Esophagus squamous epithelium (tissue), 5 donors: ENCODE results near the gene TRPM1. TPM values are rescaled to one million over a fixed set of nuclear protein-coding genes. Genes with fewer than 3 reads are reported as not detected.

Source experiments
- DNase-seq: peaks from one replicate; lab custom pipeline; 2025; lab: John Stamatoyannopoulos, UW
- H3K27ac ChIP-seq, 4 donors: fragments of 200-600 bp; sonication (generic); one replicate each; pipeline ENCODE4 v1.5.1; 2016 to 2019; ENCODE audit warnings: mild to moderate bottlenecking in 1 of 4
- H3K27me3 ChIP-seq, 4 donors: fragments of 200-600 bp; sonication (generic); 1 replicate in 3 of 4; 2 replicates in 1 of 4; pipeline versions ENCODE4 v1.5.1 to v1.6.0; 2017 to 2021; ENCODE audit warnings: antibody characterized with exemption in 1 of 4
- H3K36me3 ChIP-seq, 3 donors: fragments of 200-600 bp; sonication (generic); one replicate each; pipeline ENCODE4 v1.5.1; 2016 to 2019
- H3K4me1 ChIP-seq, 3 donors: fragments of 200-600 bp; sonication (generic); one replicate each; pipeline ENCODE4 v1.5.1; 2017 to 2019
- H3K4me3 ChIP-seq, 4 donors: fragments of 200-600 bp; sonication (generic); 1 replicate in 3 of 4; 2 replicates in 1 of 4; pipeline ENCODE4 v1.5.1; 2016 to 2019; ENCODE audit warnings: mild to moderate bottlenecking in 2 of 4, moderate library complexity in 1 of 4
- H3K9me3 ChIP-seq, 3 donors: fragments of 200-600 bp; sonication (generic); one replicate each; pipeline ENCODE4 v1.5.1; 2016 to 2019
- POLR2A ChIP-seq, 4 donors: fragments of 450-650 bp; IDR thresholded peaks; one replicate each; pipeline ENCODE4 v1.6.1; 2017; ENCODE audit warnings: antibody characterized with exemption in 4 of 4, mild to moderate bottlenecking in 4 of 4, moderate library complexity in 3 of 4
- WGBS, 2 donors: methylation state at CpG; one replicate each; pipeline ENCODE4 v1.1.5; 2018; 5-methylcytosine and 5-hydroxymethylcytosine counted together
- intact Hi-C: fragments of 100-400 bp; cut with DNase I; formaldehyde crosslinking; loops from one replicate; pipeline ENCODE4 v1.15.0; 2022
- total RNA-seq, 4 donors: library from RNA; depleted of rRNA; stranded (reverse); fragments of >200 nt; gene quantifications; one replicate each; pipeline ENCODE4 v1.1.0, GENCODE V29; 2016
- TF ChIP-seq, protein P1 (sequence below), 6 experiments: fragments of 450-650 bp in 4 of 6; fragments of 200-600 bp in 2 of 6; sonication (generic) in 2 of 6; IDR thresholded peaks; one replicate each; pipeline ENCODE4 v1.5.1; 2016 to 2019; ENCODE audit warnings: antibody characterized with exemption in 6 of 6, mild to moderate bottlenecking in 4 of 6, moderate library complexity in 4 of 6
- donor health status: DM: yes; HTN: yes; CAD: no.

TRPM1 gene
- total RNA-seq, 4 donors from 2014 or later, result not detected

DNA sequence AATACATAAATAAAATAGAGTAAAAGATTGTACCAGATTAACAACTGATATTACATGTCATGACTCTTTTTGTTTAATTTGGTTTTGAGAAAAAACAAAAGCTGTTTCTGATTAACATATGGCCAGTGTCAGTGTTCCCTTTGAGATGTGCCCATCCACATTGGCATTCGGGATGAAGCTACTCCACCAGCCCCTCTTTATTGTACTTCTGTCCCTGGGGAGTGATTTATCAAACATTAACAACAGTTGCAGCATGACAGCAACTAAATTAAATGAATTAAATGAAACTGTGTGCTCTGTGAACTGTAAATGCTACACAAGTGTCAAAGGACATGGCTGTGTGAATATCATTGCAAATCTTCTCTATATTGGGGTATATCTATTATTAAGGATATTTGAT lies 84.2 kb downstream of the TRPM1 start:
- TF ChIP-seq, protein P1, sequence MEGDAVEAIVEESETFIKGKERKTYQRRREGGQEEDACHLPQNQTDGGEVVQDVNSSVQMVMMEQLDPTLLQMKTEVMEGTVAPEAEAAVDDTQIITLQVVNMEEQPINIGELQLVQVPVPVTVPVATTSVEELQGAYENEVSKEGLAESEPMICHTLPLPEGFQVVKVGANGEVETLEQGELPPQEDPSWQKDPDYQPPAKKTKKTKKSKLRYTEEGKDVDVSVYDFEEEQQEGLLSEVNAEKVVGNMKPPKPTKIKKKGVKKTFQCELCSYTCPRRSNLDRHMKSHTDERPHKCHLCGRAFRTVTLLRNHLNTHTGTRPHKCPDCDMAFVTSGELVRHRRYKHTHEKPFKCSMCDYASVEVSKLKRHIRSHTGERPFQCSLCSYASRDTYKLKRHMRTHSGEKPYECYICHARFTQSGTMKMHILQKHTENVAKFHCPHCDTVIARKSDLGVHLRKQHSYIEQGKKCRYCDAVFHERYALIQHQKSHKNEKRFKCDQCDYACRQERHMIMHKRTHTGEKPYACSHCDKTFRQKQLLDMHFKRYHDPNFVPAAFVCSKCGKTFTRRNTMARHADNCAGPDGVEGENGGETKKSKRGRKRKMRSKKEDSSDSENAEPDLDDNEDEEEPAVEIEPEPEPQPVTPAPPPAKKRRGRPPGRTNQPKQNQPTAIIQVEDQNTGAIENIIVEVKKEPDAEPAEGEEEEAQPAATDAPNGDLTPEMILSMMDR (IDR thresholded peaks at IDR 0.05), result no peak
- TF ChIP-seq POLR2A (IDR thresholded peaks at IDR 0.05), result no peak
- intact Hi-C loops, result no loop called here
- Histone ChIP-seq H3K36me3 (no peaks in the 10 kb centered on the region), H3K27me3 (no peaks in the 10 kb centered on the region), H3K9me3 (peaks cover 0 to 12% (median 12%) of the 10 kb centered on the region in 3 donors), H3K27ac (peak overlapping the region in 1 of 4 donors; percentile 50), H3K4me1 (peaks cover 0 to 41% (median 0%) of the 10 kb centered on the region in 3 donors), H3K4me3 (no peak overlapping the region)
- no peak for DNase-seq
- WGBS, 2 donors, result 70 to 72% methylated on average over 1 of the region's 1 CpG

DNA sequence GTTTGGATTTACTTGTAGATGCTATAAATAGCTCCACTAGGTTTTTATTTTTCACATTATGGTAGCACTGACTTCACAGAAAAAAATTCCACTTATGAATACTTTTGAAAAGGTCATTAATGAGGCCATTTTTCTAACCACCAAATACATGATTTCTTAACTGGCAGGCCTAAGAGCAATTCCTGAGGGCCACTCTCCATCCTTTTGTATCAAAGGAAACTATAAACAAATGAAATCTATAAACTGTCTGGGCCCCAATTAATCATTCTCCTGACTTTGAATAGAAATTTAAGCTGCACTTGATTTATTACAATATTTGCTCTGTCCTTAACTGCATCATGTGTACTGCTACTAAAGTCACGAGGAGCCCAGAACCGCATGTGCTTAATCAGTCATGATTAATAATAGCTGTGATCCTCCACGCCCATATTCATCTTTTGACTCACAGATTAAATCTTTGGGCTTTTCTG lies 85.0 kb downstream of the TRPM1 start:
- WGBS, 2 donors, result 31 to 34% methylated on average over 3 of the region's 3 CpGs
- intact Hi-C loops, result no loop called here

DNA sequence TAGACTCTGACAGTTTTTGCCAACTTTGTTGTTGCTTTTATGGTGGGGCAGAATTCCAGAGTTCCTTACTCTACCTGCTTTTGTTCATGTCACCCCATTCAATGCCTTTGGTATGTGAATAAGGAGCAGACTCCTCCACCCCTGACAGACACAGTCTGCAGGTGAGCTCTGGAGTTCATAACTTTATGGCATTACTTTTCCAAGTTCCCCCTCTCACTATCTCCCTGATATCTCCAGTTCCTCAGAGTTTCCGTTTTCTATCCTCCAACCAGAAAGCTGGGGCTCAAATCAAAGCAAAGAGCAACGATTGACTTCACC lies 87.0 kb downstream of the TRPM1 start:
- DNase-seq, result no peak
- no peaks in the 10 kb centered on the region for H3K27me3 ChIP-seq
- H3K36me3 ChIP-seq, result no peaks in the 10 kb centered on the region
- peak overlapping the region in 3 of 4 donors; percentile 22 to 62 (median 40) for H3K27ac ChIP-seq
- intact Hi-C loops, result no loop called here
- peaks cover 0 to 41% (median 0%) of the 10 kb centered on the region in 3 donors for H3K4me1 ChIP-seq
- peaks cover 0 to 20% (median 18%) of the 10 kb centered on the region in 3 donors for H3K9me3 ChIP-seq
- H3K4me3 ChIP-seq, result no peak overlapping the region
- no peak for TF ChIP-seq POLR2A (IDR thresholded peaks at IDR 0.05)
- TF ChIP-seq, protein P1 (IDR thresholded peaks at IDR 0.05), result no peak
- 48% methylated on average over 2 of the region's 2 CpGs; no CpG with 5 or more reads in 1 of the 2 donors for WGBS, 2 donors

More for the DNA sequence above, 85.0 kb downstream of the TRPM1 start:
- Histone ChIP-seq H3K27ac (peak overlapping the region in 2 of 4 donors; percentile 50 to 65), H3K4me3 (no peak overlapping the region), H3K36me3 (no peaks in the 10 kb centered on the region), H3K9me3 (peaks cover 0 to 20% (median 18%) of the 10 kb centered on the region in 3 donors), H3K27me3 (no peaks in the 10 kb centered on the region), H3K4me1 (peaks cover 0 to 41% (median 0%) of the 10 kb centered on the region in 3 donors)
- DNase-seq, result no peak
- no peak for TF ChIP-seq POLR2A (IDR thresholded peaks at IDR 0.05)
- TF ChIP-seq, protein P1 (IDR thresholded peaks at IDR 0.05), result no peak

DNA sequence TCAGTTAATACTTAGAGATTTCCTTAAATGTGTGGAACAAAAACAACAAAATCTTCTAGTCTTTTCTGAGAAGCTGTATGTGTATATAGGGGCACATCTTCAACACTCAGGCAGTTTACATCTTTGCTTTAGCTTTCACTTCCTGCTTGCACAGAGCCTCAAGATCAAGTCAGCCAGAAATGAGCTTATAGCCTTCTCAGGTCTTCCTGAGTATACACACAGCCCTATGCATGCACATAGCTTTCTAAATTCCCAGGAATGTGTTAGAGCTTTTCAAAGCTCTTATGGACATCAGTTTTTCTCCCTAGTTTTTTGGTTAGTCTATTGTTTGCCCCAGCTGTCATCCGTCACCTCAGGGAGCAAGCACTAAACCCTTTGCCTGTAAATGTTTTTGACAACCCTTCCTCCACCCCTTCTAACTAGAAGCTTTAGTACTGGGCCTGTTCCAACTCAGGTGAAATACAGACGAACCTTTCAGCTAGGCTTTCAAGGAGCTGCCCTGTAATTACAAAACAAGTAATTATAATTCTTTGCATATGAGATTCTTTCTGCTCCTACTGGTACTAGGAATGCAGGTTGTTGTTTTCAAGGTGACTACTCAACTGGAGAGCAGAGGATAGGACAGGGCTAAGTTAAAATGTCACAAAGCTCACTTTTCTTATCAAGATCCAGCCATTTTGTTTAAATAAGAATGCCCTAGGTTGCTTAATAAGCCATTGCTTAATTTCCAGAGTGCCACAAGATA lies 87.5 kb downstream of the TRPM1 start:
- no peak overlapping the region for H3K4me3 ChIP-seq
- H3K9me3 ChIP-seq, result peaks cover 0 to 20% (median 18%) of the 10 kb centered on the region in 3 donors
- WGBS, 2 donors, result 36 to 56% methylated on average over 2 of the region's 2 CpGs
- TF ChIP-seq, protein P1 (IDR thresholded peaks at IDR 0.05), result no peak
- TF ChIP-seq POLR2A (IDR thresholded peaks at IDR 0.05), result no peak
- peak overlapping the region in 3 of 4 donors; percentile 22 to 62 (median 40) for H3K27ac ChIP-seq
- H3K27me3 ChIP-seq, result no peaks in the 10 kb centered on the region
- H3K4me1 ChIP-seq, result peaks cover 0 to 41% (median 0%) of the 10 kb centered on the region in 3 donors
- DNase-seq, result no peak
- H3K36me3 ChIP-seq, result no peaks in the 10 kb centered on the region
- intact Hi-C loops, result no loop called here

DNA sequence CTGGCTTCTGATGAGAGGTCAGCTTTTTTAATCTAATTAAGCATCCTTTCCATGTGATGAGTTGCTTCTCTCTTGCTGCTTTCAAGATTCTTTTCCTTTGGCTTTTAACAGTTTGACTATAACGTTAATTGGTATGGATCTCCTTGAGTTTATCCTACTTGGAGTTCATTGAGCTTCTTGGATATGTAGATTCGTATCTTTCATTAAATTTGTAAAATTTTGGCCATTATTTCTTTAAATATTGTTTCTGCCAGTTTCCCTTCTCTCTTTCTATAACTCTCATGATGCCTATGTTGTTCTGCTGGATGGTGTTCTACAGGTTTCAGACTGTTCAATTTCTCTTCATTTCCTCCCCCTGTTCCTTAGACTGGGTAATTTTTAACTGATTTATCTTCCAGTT lies 89.1 kb downstream of the TRPM1 start:
- no peak overlapping the region for H3K4me3 ChIP-seq
- peaks cover 0 to 41% (median 0%) of the 10 kb centered on the region in 3 donors for H3K4me1 ChIP-seq
- whole genome bisulfite sequencing, 2 donors, result 61 to 87% methylated on average over 2 of the region's 2 CpGs
- no peak for DNase-seq
- no peak overlapping the region for H3K27ac ChIP-seq
- TF ChIP-seq, protein P1 (IDR thresholded peaks at IDR 0.05), result no peak
- no peak for TF ChIP-seq POLR2A (IDR thresholded peaks at IDR 0.05)
- H3K9me3 ChIP-seq, result peaks cover 0 to 20% (median 18%) of the 10 kb centered on the region in 3 donors
- H3K27me3 ChIP-seq, result no peaks in the 10 kb centered on the region
- H3K36me3 ChIP-seq, result no peaks in the 10 kb centered on the region
- intact Hi-C loops, result no loop called here
